ENCODE data around the gene LHX2. TPM values are rescaled to one million over a fixed set of nuclear protein-coding genes. Genes with fewer than 3 reads are reported as not detected.

LHX2 gene
- total and polyA plus RNA-seq, 10 donors: 0.20 to 0.35 (median 0.28) TPM; not detected in 5

DNA sequence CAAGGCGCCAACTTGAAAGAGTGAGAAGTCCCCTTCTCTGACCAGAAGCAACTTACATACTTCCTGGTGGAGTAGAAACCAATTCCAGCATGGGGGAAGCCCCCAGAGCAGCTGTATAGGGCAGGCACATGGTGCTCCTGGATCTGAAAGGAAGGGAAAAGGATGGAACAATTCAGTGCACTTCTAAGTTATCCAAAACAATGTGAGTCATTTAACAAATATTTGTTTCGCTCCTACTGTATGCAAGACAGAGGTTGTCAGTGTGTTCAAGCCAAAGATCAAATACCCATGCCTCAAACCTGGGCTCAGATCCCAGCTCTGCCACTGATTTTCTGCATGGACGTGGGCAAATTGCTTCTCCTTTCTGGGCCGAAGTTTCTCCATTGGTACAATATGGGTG lies 67.1 kb downstream of the LHX2 start:
- no peak for TF ChIP-seq POLR2A (IDR thresholded peaks at IDR 0.05)
- H3K4me3 ChIP-seq: no peak overlapping the region
- no peaks in the 10 kb centered on the region for H3K9me3 ChIP-seq
- no peaks in the 10 kb centered on the region for H3K36me3 ChIP-seq
- no peak for DNase-seq
- H3K4me1 ChIP-seq: no peaks in the 10 kb centered on the region
- WGBS, 5 donors: 83 to 98% (median 90%) methylated on average over 4 of the region's 4 CpGs
- intact Hi-C loops (cut with DNase I; ENCODE audit: low total_unique reads): no loop called here
- H3K27me3 ChIP-seq (replicated peaks in 1 of 7): peaks cover 0 to 15% (median 0%) of the 10 kb centered on the region in 7 donors
- no peak overlapping the region for H3K27ac ChIP-seq

GRCh38 chr9:124079176-124079925 lies 67.8 kb downstream of the LHX2 start:
- intact Hi-C loops (cut with DNase I; ENCODE audit: low total_unique reads): no loop called here
- 82 to 90% (median 84%) methylated on average over 17 of the region's 17 CpGs for WGBS, 5 donors

GRCh38 chr9:124082622-124083021 lies 71.1 kb downstream of the LHX2 start:
- H3K4me1 ChIP-seq: no peaks in the 10 kb centered on the region
- peaks cover 0 to 26% (median 23%) of the 10 kb centered on the region in 8 donors for H3K9me3 ChIP-seq
- TF ChIP-seq POLR2A (IDR thresholded peaks at IDR 0.05): no peak
- TF ChIP-seq CTCF (IDR thresholded peaks at IDR 0.05 in 8 of 11, conservative IDR thresholded peaks at IDR 0.05 in 3 of 11): no peak
- TF ChIP-seq POLR2AphosphoS5 (IDR thresholded peaks at IDR 0.05): no peak
- H3K27me3 ChIP-seq (replicated peaks in 1 of 7): peaks cover 0 to 5% (median 0%) of the 10 kb centered on the region in 7 donors
- H3K4me3 ChIP-seq: no peak overlapping the region
- H3K36me3 ChIP-seq: no peaks in the 10 kb centered on the region
- WGBS, 5 donors: 74 to 87% (median 83%) methylated on average over 2 of the region's 2 CpGs
- intact Hi-C loops (cut with DNase I; ENCODE audit: low total_unique reads): no loop called here
- H3K27ac ChIP-seq: no peak overlapping the region
- no peak for DNase-seq

More at GRCh38 chr9:124079176-124079925, 67.8 kb downstream of the LHX2 start:
- no peaks in the 10 kb centered on the region for H3K36me3 ChIP-seq
- no peaks in the 10 kb centered on the region for H3K4me1 ChIP-seq
- TF ChIP-seq POLR2A (IDR thresholded peaks at IDR 0.05): no peak
- no peak for DNase-seq
- no peak overlapping the region for H3K4me3 ChIP-seq
- peaks cover 0 to 11% (median 0%) of the 10 kb centered on the region in 7 donors for H3K27me3 ChIP-seq (replicated peaks in 1 of 7)
- H3K9me3 ChIP-seq: no peaks in the 10 kb centered on the region
- H3K27ac ChIP-seq: no peak overlapping the region

Other genes starting within 250 kb of the LHX2 start
- gene DENND1A, start 81.6 kb upstream of the LHX2 start, total RNA-seq: 10 to 100 TPM; 30.8 to 59.3 (median 50.7) TPM
- gene DENND1A, start 81.6 kb upstream of the LHX2 start, polyA plus RNA-seq: 10 to 100 TPM in 1 of 3 donors, 1 to 10 TPM in 2; 5.4 to 16.8 (median 7.5) TPM
- gene NEK6, start 246.2 kb downstream of the LHX2 start, total RNA-seq: 10 to 100 TPM; 32.8 to 71.3 (median 55.0) TPM
- gene NEK6, start 246.2 kb downstream of the LHX2 start, polyA plus RNA-seq: 10 to 100 TPM; 11.2 to 19.7 (median 11.6) TPM